Measurements from ENCODE around the gene AK8.

The AK8 gene

GRCh38 chr9:132886334-132886725 is 8.2 kb upstream of the AK8 start:
- H2BK12ac ChIP-seq (ENCODE audit: low read length) = no peak overlapping the region
- H3K14ac ChIP-seq (ENCODE audit: low read length) = no peak overlapping the region
- H3K27ac ChIP-seq (ENCODE audit: low read depth, low read length) = no peak overlapping the region
- H3K4me2 ChIP-seq (ENCODE audit: low read length) = no peak overlapping the region
- H3K4ac ChIP-seq (ENCODE audit: low read depth, low read length) = no peak overlapping the region
- no peak overlapping the region for H2AFZ ChIP-seq (ENCODE audit: insufficient read depth, low read length, poor library complexity)
- WGBS (ENCODE audit: extremely low coverage, insufficient coverage, insufficient read length) = no CpG with 5 or more reads among the region's 6 CpGs
- H3K9me3 ChIP-seq (ENCODE audit: insufficient read depth, low read depth, low read length) = peaks cover 1% of the 10 kb centered on the region
- no peak overlapping the region for H3K9ac ChIP-seq (ENCODE audit: low read length)
- H4K91ac ChIP-seq (ENCODE audit: low read depth, low read length) = no peak overlapping the region
- H3K36me3 ChIP-seq (ENCODE audit: control insufficient read depth in 1 of 2, insufficient read depth in 2 of 2, low read length in 2 of 2) = no peaks in the 10 kb centered on the region
- no peaks in the 10 kb centered on the region for H3K79me1 ChIP-seq (ENCODE audit: low read length)
- no peak overlapping the region for H4K12ac ChIP-seq (ENCODE audit: low read depth, low read length)
- H3K23ac ChIP-seq (ENCODE audit: low read length) = no peak overlapping the region
- H2BK120ac ChIP-seq (ENCODE audit: insufficient read depth, low read length, poor library complexity) = no peak overlapping the region
- no peaks in the 10 kb centered on the region for H3K4me1 ChIP-seq (ENCODE audit: control insufficient read depth in 1 of 2, insufficient read depth in 2 of 2, low read length in 2 of 2)
- no peak overlapping the region for H2AK5ac ChIP-seq (ENCODE audit: low read length)
- no peak overlapping the region for H3K18ac ChIP-seq (ENCODE audit: low read length)
- DNase-seq = no peak
- H3K27me3 ChIP-seq (ENCODE audit: insufficient read depth, low read length) = no peaks in the 10 kb centered on the region
- H3K79me2 ChIP-seq (ENCODE audit: control insufficient read depth, insufficient read depth, low read length, poor library complexity) = no peaks in the 10 kb centered on the region
- no peak overlapping the region for H3K4me3 ChIP-seq (ENCODE audit: low read depth, low read length)
- H2BK5ac ChIP-seq (ENCODE audit: low read depth, low read length, poor library complexity) = no peak overlapping the region
- no peak overlapping the region for H4K8ac ChIP-seq (ENCODE audit: low read depth, low read length)

GRCh38 chr9:132885720-132886333 is 7.7 kb upstream of the AK8 start:
- H3K79me2 ChIP-seq (ENCODE audit: control insufficient read depth, insufficient read depth, low read length, poor library complexity) = no peaks in the 10 kb centered on the region
- no peaks in the 10 kb centered on the region for H3K36me3 ChIP-seq (ENCODE audit: control insufficient read depth in 1 of 2, insufficient read depth in 2 of 2, low read length in 2 of 2)
- H3K27ac ChIP-seq (ENCODE audit: low read depth, low read length) = no peak overlapping the region
- peaks cover 1% of the 10 kb centered on the region for H3K9me3 ChIP-seq (ENCODE audit: insufficient read depth, low read depth, low read length)
- no peak overlapping the region for H4K8ac ChIP-seq (ENCODE audit: low read depth, low read length)
- DNase-seq = no peak
- H3K4me3 ChIP-seq (ENCODE audit: low read depth, low read length) = no peak overlapping the region
- no peak overlapping the region for H2BK5ac ChIP-seq (ENCODE audit: low read depth, low read length, poor library complexity)
- no peak overlapping the region for H3K14ac ChIP-seq (ENCODE audit: low read length)
- WGBS (ENCODE audit: extremely low coverage, insufficient coverage, insufficient read length) = no CpG with 5 or more reads among the region's 9 CpGs
- no peak overlapping the region for H2AK5ac ChIP-seq (ENCODE audit: low read length)
- no peak overlapping the region for H4K12ac ChIP-seq (ENCODE audit: low read depth, low read length)
- no peaks in the 10 kb centered on the region for H3K27me3 ChIP-seq (ENCODE audit: insufficient read depth, low read length)
- H3K9ac ChIP-seq (ENCODE audit: low read length) = no peak overlapping the region
- no peak overlapping the region for H4K91ac ChIP-seq (ENCODE audit: low read depth, low read length)
- H2BK12ac ChIP-seq (ENCODE audit: low read length) = no peak overlapping the region
- no peak overlapping the region for H2AFZ ChIP-seq (ENCODE audit: insufficient read depth, low read length, poor library complexity)
- H3K23ac ChIP-seq (ENCODE audit: low read length) = no peak overlapping the region
- no peak overlapping the region for H2BK120ac ChIP-seq (ENCODE audit: insufficient read depth, low read length, poor library complexity)
- H3K4me2 ChIP-seq (ENCODE audit: low read length) = no peak overlapping the region
- H3K79me1 ChIP-seq (ENCODE audit: low read length) = no peaks in the 10 kb centered on the region
- H3K18ac ChIP-seq (ENCODE audit: low read length) = no peak overlapping the region
- no peak overlapping the region for H3K4ac ChIP-seq (ENCODE audit: low read depth, low read length)
- H3K4me1 ChIP-seq (ENCODE audit: control insufficient read depth in 1 of 2, insufficient read depth in 2 of 2, low read length in 2 of 2) = no peaks in the 10 kb centered on the region

GRCh38 chr9:132883349-132884294 is 5.5 kb upstream of the AK8 start:
- H3K79me2 ChIP-seq (ENCODE audit: control insufficient read depth, insufficient read depth, low read length, poor library complexity) = no peaks in the 10 kb centered on the region
- H2AK5ac ChIP-seq (ENCODE audit: low read length) = no peak overlapping the region
- no peak overlapping the region for H4K12ac ChIP-seq (ENCODE audit: low read depth, low read length)
- no peak overlapping the region for H3K27ac ChIP-seq (ENCODE audit: low read depth, low read length)
- WGBS (ENCODE audit: extremely low coverage, insufficient coverage, insufficient read length) = no CpG with 5 or more reads among the region's 27 CpGs
- H3K36me3 ChIP-seq (ENCODE audit: control insufficient read depth in 1 of 2, insufficient read depth in 2 of 2, low read length in 2 of 2) = no peaks in the 10 kb centered on the region
- no peak overlapping the region for H2BK120ac ChIP-seq (ENCODE audit: insufficient read depth, low read length, poor library complexity)
- H2BK12ac ChIP-seq (ENCODE audit: low read length) = no peak overlapping the region
- peaks cover 2% of the 10 kb centered on the region in 2 experiments for H3K4me1 ChIP-seq (ENCODE audit: control insufficient read depth in 1 of 2, insufficient read depth in 2 of 2, low read length in 2 of 2)
- H3K18ac ChIP-seq (ENCODE audit: low read length) = no peak overlapping the region
- no peaks in the 10 kb centered on the region for H3K27me3 ChIP-seq (ENCODE audit: insufficient read depth, low read length)
- no peak overlapping the region for H3K23ac ChIP-seq (ENCODE audit: low read length)
- H3K9me3 ChIP-seq (ENCODE audit: insufficient read depth, low read depth, low read length) = peaks cover 1% of the 10 kb centered on the region
- H3K9ac ChIP-seq (ENCODE audit: low read length) = no peak overlapping the region
- H3K4me2 ChIP-seq (ENCODE audit: low read length) = no peak overlapping the region
- DNase-seq = no peak
- H3K4ac ChIP-seq (ENCODE audit: low read depth, low read length) = no peak overlapping the region
- H2AFZ ChIP-seq (ENCODE audit: insufficient read depth, low read length, poor library complexity) = no peak overlapping the region
- H3K4me3 ChIP-seq (ENCODE audit: low read depth, low read length) = no peak overlapping the region
- H2BK5ac ChIP-seq (ENCODE audit: low read depth, low read length, poor library complexity) = no peak overlapping the region
- no peak overlapping the region for H3K14ac ChIP-seq (ENCODE audit: low read length)
- no peak overlapping the region for H4K8ac ChIP-seq (ENCODE audit: low read depth, low read length)
- H4K91ac ChIP-seq (ENCODE audit: low read depth, low read length) = no peak overlapping the region
- no peaks in the 10 kb centered on the region for H3K79me1 ChIP-seq (ENCODE audit: low read length)

- Histone ChIP-seq H3K4ac (ENCODE audit: low read depth, low read length) (no peak overlapping the region), H2BK5ac (ENCODE audit: low read depth, low read length, poor library complexity) (no peak overlapping the region), H3K9ac (ENCODE audit: low read length) (no peak overlapping the region), H3K27me3 (ENCODE audit: insufficient read depth, low read length) (no peaks in the 10 kb centered on the region), H3K36me3 (ENCODE audit: control insufficient read depth in 1 of 2, insufficient read depth in 2 of 2, low read length in 2 of 2) (no peaks in the 10 kb centered on the region), H2AFZ (ENCODE audit: insufficient read depth, low read length, poor library complexity) (no peak overlapping the region), H4K12ac (ENCODE audit: low read depth, low read length) (no peak overlapping the region), H3K18ac (ENCODE audit: low read length) (no peak overlapping the region), H3K27ac (ENCODE audit: low read depth, low read length) (no peak overlapping the region), H3K4me1 (ENCODE audit: control insufficient read depth in 1 of 2, insufficient read depth in 2 of 2, low read length in 2 of 2) (peaks cover 4% of the 10 kb centered on the region in 2 experiments), H3K23ac (ENCODE audit: low read length) (no peak overlapping the region), H3K9me3 (ENCODE audit: insufficient read depth, low read depth, low read length) (peaks cover 1% of the 10 kb centered on the region), H3K14ac (ENCODE audit: low read length) (no peak overlapping the region), H2AK5ac (ENCODE audit: low read length) (no peak overlapping the region), H4K91ac (ENCODE audit: low read depth, low read length) (no peak overlapping the region), H3K79me2 (ENCODE audit: control insufficient read depth, insufficient read depth, low read length, poor library complexity) (peaks cover 3% of the 10 kb centered on the region), H2BK12ac (ENCODE audit: low read length) (no peak overlapping the region), H3K4me3 (ENCODE audit: low read depth, low read length) (no peak overlapping the region), H2BK120ac (ENCODE audit: insufficient read depth, low read length, poor library complexity) (no peak overlapping the region), H3K79me1 (ENCODE audit: low read length) (peaks cover 6% of the 10 kb centered on the region), H4K8ac (ENCODE audit: low read depth, low read length) (no peak overlapping the region), H3K4me2 (ENCODE audit: low read length) (no peak overlapping the region)
- DNase-seq = no peak
- no CpG with 5 or more reads among the region's 6 CpGs for WGBS (ENCODE audit: extremely low coverage, insufficient coverage, insufficient read length)
Measured at GRCh38 chr9:132882616-132883015, 4.5 kb upstream of the AK8 start.
